ENCODE data around the gene NIF3L1.
A peak's percentile ranks its signal among the peaks of the same experiment; 100 is the strongest.

The NIF3L1 gene, protein sequence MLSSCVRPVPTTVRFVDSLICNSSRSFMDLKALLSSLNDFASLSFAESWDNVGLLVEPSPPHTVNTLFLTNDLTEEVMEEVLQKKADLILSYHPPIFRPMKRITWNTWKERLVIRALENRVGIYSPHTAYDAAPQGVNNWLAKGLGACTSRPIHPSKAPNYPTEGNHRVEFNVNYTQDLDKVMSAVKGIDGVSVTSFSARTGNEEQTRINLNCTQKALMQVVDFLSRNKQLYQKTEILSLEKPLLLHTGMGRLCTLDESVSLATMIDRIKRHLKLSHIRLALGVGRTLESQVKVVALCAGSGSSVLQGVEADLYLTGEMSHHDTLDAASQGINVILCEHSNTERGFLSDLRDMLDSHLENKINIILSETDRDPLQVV

DNA sequence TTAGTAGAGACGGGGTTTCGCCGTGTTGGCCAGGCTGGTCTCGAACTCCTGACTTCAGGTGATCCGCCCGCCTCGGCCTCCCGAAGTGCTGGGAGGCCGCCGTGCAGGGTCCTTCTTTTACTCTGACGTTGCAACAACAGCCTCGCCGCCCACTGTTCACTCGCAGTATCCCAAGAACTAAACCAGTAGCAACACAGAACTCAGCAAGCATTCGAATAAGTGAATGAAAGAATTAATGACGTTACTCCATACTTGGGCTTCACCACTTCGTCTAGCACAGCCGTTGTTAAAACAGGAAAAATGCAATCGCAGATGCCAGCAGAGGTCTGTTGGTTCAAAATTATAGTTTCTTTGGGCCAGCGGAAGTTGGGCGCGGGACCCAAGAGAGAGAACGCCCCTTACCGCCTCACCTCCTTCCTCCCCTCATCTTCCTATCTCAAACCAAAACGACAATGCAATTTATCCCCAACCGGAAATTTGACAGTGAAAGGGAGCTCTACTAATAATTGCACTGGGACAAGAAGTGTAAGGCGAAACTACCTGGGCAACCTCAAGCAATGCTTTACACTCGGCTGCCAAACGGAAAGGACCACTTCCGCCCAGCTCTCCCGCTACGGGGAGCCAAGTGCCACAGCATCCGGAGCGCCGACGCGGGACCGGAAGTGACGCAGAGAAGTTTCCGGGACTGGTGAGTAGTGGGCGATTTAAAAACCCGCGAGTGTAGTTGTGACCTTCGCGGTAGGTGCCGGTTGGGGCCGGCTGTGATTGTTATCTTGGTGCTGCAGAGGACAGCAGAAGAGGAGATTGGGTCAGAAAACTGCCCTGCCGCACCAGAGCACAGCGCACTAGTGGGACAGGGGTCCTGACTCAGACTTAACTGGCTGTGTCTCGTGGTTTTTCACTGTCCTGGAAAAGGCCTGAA, at the start of gene NIF3L1, which contains the start of gene PPIL3:
TSS of gene NIF3L1 (plus strand) at position 668 of the 922 bp plus-strand sequence. CDS start 2,573 bp downstream, outside the sequence.
TSS of gene PPIL3 (minus strand) at position 374 of the 922 bp plus-strand sequence. CDS start 1,462 bp downstream, outside the sequence.
- DNase-seq (peak; percentile 97), ATAC-seq (peak; percentile 89)
- peaks cover 19% of the 10 kb centered on the region for H3K36me3 Mint-ChIP-seq (ENCODE audit: low read depth)
- H3K4me3 Mint-ChIP-seq = peak within 1 kb of the TSS; percentile 95
- H3K4me1 Mint-ChIP-seq = peaks cover 45% of the 10 kb centered on the region
- H3K27me3 Mint-ChIP-seq = no peaks in the 10 kb centered on the region
- peak within 1 kb of the TSS; percentile 99 for H3K27ac Mint-ChIP-seq
- no peaks in the 10 kb centered on the region for H3K9me3 Mint-ChIP-seq

DNA sequence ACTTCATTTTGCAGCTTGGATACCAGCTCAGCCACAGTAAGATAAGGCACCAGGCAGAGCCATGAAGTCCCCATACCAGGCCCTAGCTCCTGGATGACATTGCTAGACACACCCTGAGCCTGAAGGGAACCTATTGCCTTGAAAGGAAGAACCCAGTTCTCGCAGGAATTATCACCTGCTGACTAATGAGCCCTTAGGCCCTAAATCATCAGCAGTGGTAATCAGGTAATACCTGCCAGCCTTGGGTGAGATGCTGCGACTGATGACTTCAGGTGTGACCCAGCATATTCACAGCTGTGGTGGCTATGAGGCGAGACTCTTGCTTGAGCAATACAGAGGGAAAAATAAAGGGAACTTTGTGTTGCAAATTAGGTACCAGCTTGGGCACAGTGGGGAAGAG, 49.7 kb upstream of the NIF3L1 start:
- H3K4me3 Mint-ChIP-seq = no peak overlapping the region
- DNase-seq (no peak), ATAC-seq (no peak)
- no peaks in the 10 kb centered on the region for H3K27me3 Mint-ChIP-seq
- H3K36me3 Mint-ChIP-seq (ENCODE audit: low read depth) = peaks cover 4% of the 10 kb centered on the region
- H3K4me1 Mint-ChIP-seq = no peaks in the 10 kb centered on the region
- peaks cover 10% of the 10 kb centered on the region for H3K9me3 Mint-ChIP-seq
- H3K27ac Mint-ChIP-seq = no peak overlapping the region

DNA sequence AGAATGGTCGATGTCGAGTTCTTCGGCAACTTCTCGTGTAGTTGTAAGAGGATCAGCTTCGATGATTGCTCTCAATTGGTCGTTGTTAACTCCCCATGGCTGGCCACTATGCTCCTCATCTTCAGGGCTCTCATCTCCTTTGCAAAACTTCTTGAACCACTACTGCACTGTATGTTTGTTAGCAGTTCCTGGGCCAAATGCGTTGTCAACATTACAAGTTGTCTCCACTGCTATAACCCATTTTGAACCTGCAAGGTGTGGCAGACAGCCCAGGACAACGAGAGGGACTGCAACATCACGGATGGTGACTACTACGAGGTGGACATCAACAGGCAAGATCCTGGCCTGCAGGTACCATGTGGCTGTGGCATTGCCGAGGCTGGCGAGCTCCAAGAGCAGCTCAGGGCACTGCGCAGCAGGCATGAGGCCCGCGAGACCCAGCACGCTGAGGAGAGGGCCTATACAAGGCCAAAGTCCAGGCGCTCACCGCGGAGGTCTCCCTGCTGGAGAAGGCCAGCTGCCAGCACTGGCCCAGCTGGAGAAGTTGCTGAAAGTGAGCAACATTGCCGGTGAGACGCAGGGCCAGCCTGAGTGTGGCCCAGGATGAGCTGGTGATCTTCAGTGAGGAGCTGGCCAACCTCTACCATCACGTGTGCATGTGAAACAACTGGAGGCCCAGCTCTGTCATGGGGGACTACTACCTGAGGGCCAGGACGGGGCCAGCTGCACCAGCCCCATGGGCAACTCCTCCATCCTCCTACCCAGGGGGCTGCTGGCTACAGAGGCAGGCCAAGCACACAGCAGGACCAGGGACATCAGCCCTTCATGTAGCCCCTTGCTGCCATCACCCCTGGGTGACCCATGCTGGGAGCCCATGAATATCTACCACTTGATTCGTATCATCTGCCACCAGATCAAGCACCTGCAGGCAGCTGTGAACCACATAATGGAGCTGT, 44.9 kb upstream of the NIF3L1 start:
- H3K27me3 Mint-ChIP-seq = no peaks in the 10 kb centered on the region
- DNase-seq (no peak), ATAC-seq (no peak)
- H3K9me3 Mint-ChIP-seq = no peaks in the 10 kb centered on the region
- H3K4me1 Mint-ChIP-seq = no peaks in the 10 kb centered on the region
- no peak overlapping the region for H3K27ac Mint-ChIP-seq
- H3K36me3 Mint-ChIP-seq (ENCODE audit: low read depth) = no peaks in the 10 kb centered on the region
- H3K4me3 Mint-ChIP-seq = no peak overlapping the region

DNA sequence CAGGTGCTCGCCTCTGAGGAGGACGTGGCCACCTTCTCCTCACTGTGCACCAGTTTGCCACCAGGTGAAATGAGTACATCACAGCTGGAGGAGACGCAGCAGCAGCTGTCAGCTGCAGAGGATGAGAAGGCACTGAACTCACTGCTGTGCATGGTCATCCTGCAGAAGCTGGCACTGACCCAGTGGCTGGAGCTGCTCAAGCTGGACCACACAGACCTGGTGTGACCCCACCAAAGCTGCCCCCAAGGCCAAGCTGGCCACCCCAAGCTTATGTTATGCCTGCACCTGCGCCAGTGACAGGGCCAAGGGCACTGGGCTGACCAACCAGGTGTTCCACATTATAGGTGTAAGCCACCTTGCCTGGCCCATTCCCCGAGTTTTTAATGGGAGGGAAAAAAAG, 44.0 kb upstream of the NIF3L1 start:
- H3K4me3 Mint-ChIP-seq = no peak overlapping the region
- H3K36me3 Mint-ChIP-seq (ENCODE audit: low read depth) = no peaks in the 10 kb centered on the region
- H3K27ac Mint-ChIP-seq = no peak overlapping the region
- DNase-seq (no peak), ATAC-seq (no peak)
- H3K27me3 Mint-ChIP-seq = no peaks in the 10 kb centered on the region
- no peaks in the 10 kb centered on the region for H3K9me3 Mint-ChIP-seq
- H3K4me1 Mint-ChIP-seq = no peaks in the 10 kb centered on the region

DNA sequence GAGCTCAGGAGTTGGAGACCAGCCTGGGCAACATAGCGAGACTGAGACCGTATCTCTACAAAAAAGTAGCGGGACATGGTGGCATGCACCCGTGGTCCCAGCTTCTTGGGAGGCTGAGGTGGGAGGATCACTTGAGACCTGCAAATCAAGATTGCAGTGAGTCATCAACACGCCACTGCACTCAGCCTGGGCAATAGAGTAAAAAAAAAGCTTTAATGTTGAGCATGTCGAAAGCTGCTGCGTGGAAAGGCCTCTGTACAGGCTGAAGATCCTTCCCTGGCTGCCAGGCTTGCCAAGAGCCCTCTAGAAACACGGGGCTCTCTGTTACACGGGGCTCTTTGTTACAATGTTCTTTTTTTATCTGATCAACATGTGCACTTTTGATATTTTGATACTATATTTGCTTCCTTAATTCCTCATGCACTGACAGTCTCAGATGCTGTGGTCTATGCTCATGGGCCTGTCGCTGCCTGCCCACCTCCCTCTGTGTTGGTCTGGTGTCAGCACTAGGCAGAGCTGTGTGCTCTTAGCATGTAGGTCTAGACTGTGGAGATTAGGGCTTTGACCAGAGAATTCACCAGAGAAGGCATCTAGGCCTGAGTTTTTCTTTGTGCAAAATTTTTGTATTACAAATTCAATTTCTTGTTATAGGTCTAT, 43.4 kb upstream of the NIF3L1 start:
- no peak overlapping the region for H3K4me3 Mint-ChIP-seq
- no peaks in the 10 kb centered on the region for H3K27me3 Mint-ChIP-seq
- H3K27ac Mint-ChIP-seq = no peak overlapping the region
- H3K36me3 Mint-ChIP-seq (ENCODE audit: low read depth) = no peaks in the 10 kb centered on the region
- no peaks in the 10 kb centered on the region for H3K4me1 Mint-ChIP-seq
- H3K9me3 Mint-ChIP-seq = no peaks in the 10 kb centered on the region
- no peak for ATAC-seq
- no peak for DNase-seq

DNA sequence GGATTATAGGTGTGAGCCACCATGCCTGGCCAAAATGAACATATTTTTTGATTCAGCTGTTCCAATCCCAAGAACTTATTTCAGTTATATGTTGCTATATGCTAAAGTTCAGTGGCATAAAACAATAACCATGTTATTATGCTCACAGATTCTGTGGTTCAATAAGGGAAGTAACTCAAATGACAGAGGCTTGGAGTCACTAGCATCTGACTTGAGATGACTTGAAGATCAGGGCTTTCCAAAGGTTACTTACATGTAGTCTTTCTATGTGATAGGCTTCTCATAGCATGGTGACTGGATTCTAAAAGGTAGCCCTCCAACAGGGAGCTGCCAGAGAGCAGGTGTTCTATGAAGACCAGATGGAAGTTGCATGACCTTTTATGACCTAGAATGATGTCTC, 41.9 kb upstream of the NIF3L1 start:
- no peaks in the 10 kb centered on the region for H3K4me1 Mint-ChIP-seq
- DNase-seq (no peak), ATAC-seq (peak; percentile 20)
- no peaks in the 10 kb centered on the region for H3K9me3 Mint-ChIP-seq
- no peaks in the 10 kb centered on the region for H3K27me3 Mint-ChIP-seq
- no peak overlapping the region for H3K4me3 Mint-ChIP-seq
- H3K36me3 Mint-ChIP-seq (ENCODE audit: low read depth) = peaks cover 13% of the 10 kb centered on the region
- no peak overlapping the region for H3K27ac Mint-ChIP-seq

DNA sequence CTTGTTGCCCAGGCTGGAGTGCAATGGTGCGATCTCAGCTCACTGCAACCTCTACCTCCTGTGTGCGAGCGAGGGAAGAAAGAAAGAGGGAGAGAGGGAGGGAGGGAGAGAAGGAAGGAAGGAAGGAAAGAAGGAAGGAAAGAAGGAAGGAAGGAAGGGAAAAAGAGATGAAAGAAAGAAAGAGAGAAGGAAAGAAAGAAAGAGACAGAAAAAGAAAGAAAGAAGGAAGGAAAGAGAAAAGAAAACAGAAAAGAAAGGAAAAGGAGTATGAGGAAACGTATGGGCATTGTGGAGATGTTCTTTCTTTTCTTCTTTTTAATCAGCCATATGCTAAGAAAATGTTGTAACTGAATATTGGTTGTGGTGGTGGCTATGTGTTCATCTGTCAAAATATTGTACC, 41.2 kb upstream of the NIF3L1 start:
- Mint-ChIP-seq H3K27ac (no peak overlapping the region), H3K36me3 (ENCODE audit: low read depth) (peaks cover 19% of the 10 kb centered on the region), H3K27me3 (no peaks in the 10 kb centered on the region), H3K4me1 (no peaks in the 10 kb centered on the region), H3K9me3 (no peaks in the 10 kb centered on the region), H3K4me3 (no peak overlapping the region)
- ATAC-seq = no peak
- no peak for DNase-seq

DNA sequence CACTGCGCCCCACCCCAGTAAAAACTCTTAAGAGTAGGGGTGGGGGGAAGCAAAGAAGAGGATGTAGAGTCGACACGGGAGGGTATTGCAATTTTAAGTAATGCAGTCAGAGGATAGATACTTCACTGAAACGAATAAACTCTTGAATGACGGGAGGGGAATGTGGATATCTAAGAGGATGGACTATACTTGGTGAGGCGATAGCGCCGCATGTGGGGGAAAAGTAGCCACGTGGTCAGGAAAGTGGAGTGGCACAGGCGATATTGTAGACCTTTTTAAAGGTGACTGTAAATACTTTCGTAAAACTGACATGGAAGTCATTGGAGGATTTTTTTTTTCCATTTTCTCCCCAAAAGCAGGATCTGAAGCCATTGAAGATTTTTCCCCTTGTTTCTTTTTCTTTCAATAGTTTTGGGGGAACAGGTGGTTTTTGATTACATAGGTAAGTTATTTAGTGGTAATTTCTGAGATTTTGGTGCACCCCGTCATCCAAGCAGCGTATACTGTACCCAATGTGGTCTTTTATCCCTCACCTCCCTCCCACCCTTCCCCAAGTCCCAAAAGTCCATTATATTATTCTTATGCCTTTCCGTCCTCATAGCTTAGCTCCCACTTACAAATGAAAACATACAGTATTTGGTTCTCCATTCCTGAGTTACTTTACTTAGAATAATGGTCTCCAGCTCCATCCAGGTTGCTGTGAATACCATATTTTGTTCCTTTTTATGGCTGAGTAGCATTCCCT, 38.5 kb upstream of the NIF3L1 start:
- H3K27ac Mint-ChIP-seq = no peak overlapping the region
- DNase-seq (no peak), ATAC-seq (no peak)
- no peaks in the 10 kb centered on the region for H3K9me3 Mint-ChIP-seq
- H3K4me1 Mint-ChIP-seq = no peaks in the 10 kb centered on the region
- H3K27me3 Mint-ChIP-seq = no peaks in the 10 kb centered on the region
- H3K4me3 Mint-ChIP-seq = no peak overlapping the region
- peaks cover 39% of the 10 kb centered on the region for H3K36me3 Mint-ChIP-seq (ENCODE audit: low read depth)

DNA sequence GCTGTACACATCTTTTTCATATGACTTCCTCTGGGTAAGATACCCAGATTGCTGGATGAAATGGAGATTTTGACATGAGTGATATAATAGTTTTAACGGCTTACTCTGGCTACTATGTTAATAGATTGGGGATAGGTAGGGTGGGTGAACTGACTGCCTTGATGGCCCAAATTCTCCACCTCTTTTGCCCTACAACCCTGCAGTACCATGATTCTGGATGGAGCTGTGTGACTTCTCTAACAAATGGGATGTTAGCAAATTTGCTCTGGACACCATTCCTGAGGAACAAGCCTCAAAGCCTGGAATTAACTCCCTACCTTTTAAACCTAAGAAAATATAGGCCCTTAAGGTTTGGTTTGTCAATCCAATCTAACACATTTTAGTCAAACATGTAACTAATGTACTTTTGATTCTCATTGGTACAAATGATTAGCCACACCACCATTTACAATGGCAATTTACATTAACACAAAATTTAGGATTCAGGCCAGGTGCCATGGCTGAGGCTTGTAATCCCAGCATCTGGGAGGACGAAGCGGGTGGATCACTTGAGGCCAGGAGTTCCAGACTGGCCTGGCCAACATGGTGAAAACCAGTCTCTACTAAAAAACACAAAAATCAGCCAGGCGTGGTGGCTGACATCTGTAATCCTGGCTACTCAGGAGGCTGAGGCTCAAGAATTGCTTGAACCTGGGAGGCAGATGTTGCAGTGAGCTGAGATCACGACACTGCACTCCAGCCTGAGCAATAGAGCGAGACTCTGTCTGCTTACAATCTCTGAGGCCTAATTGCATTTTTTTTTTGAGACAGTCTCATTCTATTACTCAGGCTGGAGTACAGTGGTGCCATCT, 37.5 kb upstream of the NIF3L1 start:
- ATAC-seq (no peak), DNase-seq (no peak)
- peaks cover 3% of the 10 kb centered on the region for H3K4me1 Mint-ChIP-seq
- no peaks in the 10 kb centered on the region for H3K9me3 Mint-ChIP-seq
- no peaks in the 10 kb centered on the region for H3K27me3 Mint-ChIP-seq
- H3K4me3 Mint-ChIP-seq = no peak overlapping the region
- no peak overlapping the region for H3K27ac Mint-ChIP-seq
- H3K36me3 Mint-ChIP-seq (ENCODE audit: low read depth) = peaks cover 45% of the 10 kb centered on the region

DNA sequence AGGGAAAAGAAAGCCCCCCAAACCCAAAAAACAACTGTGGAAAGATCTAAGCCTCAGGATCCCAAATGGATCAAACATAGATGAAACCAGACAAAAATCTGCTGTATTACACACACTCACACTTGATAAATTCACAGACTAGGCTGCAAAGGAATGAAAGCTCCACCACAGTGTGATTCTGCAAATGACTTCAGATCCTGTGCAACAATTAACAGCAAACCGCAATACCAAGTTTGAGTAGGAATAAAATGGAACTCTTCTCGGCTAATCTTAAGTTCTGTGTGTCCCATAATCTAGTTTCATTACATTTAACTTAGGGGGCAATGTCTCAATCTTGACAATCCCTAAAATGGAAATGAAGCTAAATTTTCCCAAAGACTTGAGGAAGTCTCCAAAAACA, 36.6 kb upstream of the NIF3L1 start:
- Mint-ChIP-seq H3K4me1 (peaks cover 10% of the 10 kb centered on the region), H3K36me3 (ENCODE audit: low read depth) (peaks cover 55% of the 10 kb centered on the region), H3K27ac (no peak overlapping the region), H3K4me3 (no peak overlapping the region), H3K27me3 (no peaks in the 10 kb centered on the region), H3K9me3 (no peaks in the 10 kb centered on the region)
- no peak for DNase-seq
- no peak for ATAC-seq

DNA sequence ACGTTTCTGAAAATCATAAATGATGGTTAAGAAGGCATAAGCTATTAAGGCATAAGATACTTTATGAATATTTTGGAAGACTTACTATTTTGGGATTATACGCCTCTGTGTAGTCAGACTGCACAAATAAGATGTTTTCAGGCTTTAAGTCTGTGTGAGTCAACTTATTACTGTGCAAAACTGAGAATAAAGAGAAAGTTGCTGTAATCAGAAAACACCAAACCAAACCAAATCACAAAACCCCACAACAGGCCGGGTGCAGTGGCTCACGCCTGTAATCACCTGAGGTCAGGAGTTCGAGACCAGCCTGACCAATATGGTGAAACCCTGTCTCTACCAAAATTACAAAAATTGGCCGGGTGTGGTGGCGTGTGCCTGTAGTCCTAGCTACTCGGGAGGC, 32.4 kb upstream of the NIF3L1 start:
- Mint-ChIP-seq H3K4me3 (no peak overlapping the region), H3K9me3 (no peaks in the 10 kb centered on the region), H3K27ac (peak overlapping the region; percentile 54), H3K36me3 (ENCODE audit: low read depth) (peaks cover 85% of the 10 kb centered on the region), H3K27me3 (no peaks in the 10 kb centered on the region), H3K4me1 (peaks cover 46% of the 10 kb centered on the region)
- DNase-seq (no peak), ATAC-seq (no peak)

DNA sequence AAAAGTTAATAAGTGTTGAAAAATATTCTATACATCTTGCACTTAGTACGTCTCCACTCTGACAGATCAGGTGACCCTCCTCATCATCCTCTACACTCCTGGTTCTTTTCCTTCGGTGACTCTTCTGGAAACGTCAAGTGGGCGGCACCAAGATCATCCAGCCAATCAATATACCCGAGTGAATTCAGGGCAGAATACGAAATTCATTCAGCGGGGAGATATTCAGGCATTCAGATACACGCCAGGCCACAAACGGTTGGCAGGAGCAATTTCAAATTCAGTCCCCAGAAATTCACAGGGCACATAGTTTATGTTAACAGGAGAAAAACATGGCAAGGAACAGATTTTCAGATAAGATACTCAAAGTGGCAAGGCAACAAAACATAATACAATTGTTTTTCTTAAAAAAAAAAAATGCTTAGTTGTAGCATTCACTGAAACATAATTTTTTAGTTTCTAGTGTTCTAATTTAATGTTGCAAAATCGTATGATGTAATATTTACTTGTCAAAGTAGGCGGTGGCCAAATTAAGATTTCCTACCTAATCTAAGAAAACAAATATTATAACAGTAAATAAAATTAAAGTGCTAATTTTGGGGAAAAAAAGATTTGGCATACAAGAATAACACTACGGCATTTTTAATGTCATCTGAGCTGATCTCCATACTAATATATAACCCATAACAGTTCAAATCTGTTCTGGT, 28.9 kb upstream of the NIF3L1 start:
- Mint-ChIP-seq H3K4me3 (peak overlapping the region; percentile 99), H3K4me1 (peaks cover 60% of the 10 kb centered on the region), H3K36me3 (ENCODE audit: low read depth) (peaks cover 82% of the 10 kb centered on the region), H3K27me3 (no peaks in the 10 kb centered on the region), H3K9me3 (no peaks in the 10 kb centered on the region), H3K27ac (peak overlapping the region; percentile 100)
- no peak for ATAC-seq
- DNase-seq = peak; percentile 41
